Measurements from ENCODE around the gene ANXA6. TPM values are rescaled to one million over a fixed set of nuclear protein-coding genes. Genes with fewer than 3 reads are reported as not detected.

ANXA6 gene
- total RNA-seq, 2 donors from 2014 or later, result 164 to 165 TPM

DNA sequence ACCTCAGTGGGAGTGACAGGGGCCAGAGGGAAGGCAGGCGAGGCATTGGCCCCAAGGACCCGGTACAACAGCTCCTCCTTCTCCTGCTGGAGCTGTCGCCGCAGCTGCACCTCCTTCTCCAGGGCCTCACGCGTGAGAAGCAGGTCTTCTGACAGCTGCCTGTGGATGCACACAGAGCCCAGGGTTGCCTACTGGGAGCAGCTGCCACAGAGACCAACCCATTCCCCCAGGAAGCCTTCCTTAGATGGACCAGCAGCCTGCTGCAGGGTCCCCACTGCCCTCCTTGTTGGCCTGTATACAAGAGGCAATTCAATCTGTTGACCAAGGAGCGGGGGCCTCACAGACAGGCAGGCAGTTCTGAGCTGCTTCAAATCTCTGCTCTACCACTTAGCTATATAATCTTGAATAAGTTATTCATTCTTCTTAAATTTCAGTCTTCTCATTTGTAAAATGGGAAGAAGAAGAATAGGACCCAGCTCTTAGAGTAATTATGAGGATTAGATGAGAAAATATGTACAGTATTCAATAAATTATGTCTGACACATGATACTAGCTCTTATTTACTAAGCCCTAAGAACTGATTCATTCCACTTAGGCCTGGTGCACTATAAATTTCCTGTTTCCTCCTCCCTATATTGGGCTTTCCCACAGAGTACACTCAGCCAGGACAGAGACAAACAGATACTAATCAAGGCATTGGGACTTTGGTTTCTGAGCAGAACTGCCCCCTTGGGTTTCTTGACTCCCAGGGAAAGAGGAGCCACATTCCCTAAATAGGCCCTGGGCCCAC lies 26.1 kb upstream of the ANXA6 start:
- Histone ChIP-seq H3K9me3 (no peaks in the 10 kb centered on the region), H3K36me3 (peaks cover 65% of the 10 kb centered on the region), H3K4me1 (no peaks in the 10 kb centered on the region), H3K4me3 (no peak overlapping the region), H3K27me3 (no peaks in the 10 kb centered on the region), H3K27ac (no peak overlapping the region)
- peak; percentile 44 for DNase-seq (ENCODE audit: low spot score)
- TF ChIP-seq CTCF (IDR thresholded peaks at IDR 0.05), result no peak

GRCh38 chr5:151182976-151183375 lies 25.4 kb upstream of the ANXA6 start:
- Histone ChIP-seq H3K36me3 (peaks cover 59% of the 10 kb centered on the region), H3K9me3 (no peaks in the 10 kb centered on the region), H3K4me1 (no peaks in the 10 kb centered on the region), H3K27ac (no peak overlapping the region), H3K27me3 (no peaks in the 10 kb centered on the region), H3K4me3 (no peak overlapping the region)
- TF ChIP-seq CTCF (IDR thresholded peaks at IDR 0.05), result no peak
- DNase-seq (ENCODE audit: low spot score), result peak; percentile 44

GRCh38 chr5:151182524-151182900 lies 24.9 kb upstream of the ANXA6 start:
- Histone ChIP-seq H3K4me3 (no peak overlapping the region), H3K36me3 (peaks cover 54% of the 10 kb centered on the region), H3K27ac (no peak overlapping the region), H3K27me3 (no peaks in the 10 kb centered on the region), H3K4me1 (no peaks in the 10 kb centered on the region), H3K9me3 (no peaks in the 10 kb centered on the region)
- no peak for TF ChIP-seq CTCF (IDR thresholded peaks at IDR 0.05)
- DNase-seq (ENCODE audit: low spot score), result peak; percentile 13

- TF ChIP-seq CTCF (IDR thresholded peaks at IDR 0.05), result no peak
- Histone ChIP-seq H3K4me3 (no peak overlapping the region), H3K27ac (no peak overlapping the region), H3K9me3 (no peaks in the 10 kb centered on the region), H3K27me3 (no peaks in the 10 kb centered on the region), H3K36me3 (peaks cover 51% of the 10 kb centered on the region), H3K4me1 (no peaks in the 10 kb centered on the region)
- DNase-seq (ENCODE audit: low spot score), result peak; percentile 46
Measured at GRCh38 chr5:151181818-151182523, 24.4 kb upstream of the ANXA6 start.

DNA sequence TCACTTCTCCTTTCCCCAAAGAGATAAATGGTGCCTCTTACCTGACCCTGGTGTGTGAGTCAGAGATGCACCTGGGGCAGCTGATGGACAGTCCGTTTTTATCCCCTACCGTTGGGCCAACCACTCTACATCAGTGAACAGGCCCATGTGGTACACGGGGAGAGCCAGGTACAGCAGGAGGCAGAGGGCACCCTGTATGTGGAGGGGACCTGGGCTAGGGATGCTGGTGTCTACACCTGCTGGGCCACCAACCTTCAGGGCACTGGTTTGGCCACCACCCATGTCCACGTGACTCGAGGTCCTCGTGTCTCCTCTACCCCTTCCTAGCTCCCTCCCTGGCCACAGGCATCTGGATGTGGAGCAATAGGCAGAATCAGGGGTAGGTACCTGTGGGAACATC lies 22.7 kb upstream of the ANXA6 start:
- H3K4me3 ChIP-seq, result no peak overlapping the region
- H3K27me3 ChIP-seq, result no peaks in the 10 kb centered on the region
- no peaks in the 10 kb centered on the region for H3K4me1 ChIP-seq
- H3K36me3 ChIP-seq, result peaks cover 43% of the 10 kb centered on the region
- H3K27ac ChIP-seq, result no peak overlapping the region
- no peaks in the 10 kb centered on the region for H3K9me3 ChIP-seq
- TF ChIP-seq CTCF (IDR thresholded peaks at IDR 0.05), result no peak
- no peak for DNase-seq (ENCODE audit: low spot score)

Data from right atrium auricular region (tissue), 2 donors.